ENCODE results near the gene GALNT2.

The GALNT2 gene

DNA sequence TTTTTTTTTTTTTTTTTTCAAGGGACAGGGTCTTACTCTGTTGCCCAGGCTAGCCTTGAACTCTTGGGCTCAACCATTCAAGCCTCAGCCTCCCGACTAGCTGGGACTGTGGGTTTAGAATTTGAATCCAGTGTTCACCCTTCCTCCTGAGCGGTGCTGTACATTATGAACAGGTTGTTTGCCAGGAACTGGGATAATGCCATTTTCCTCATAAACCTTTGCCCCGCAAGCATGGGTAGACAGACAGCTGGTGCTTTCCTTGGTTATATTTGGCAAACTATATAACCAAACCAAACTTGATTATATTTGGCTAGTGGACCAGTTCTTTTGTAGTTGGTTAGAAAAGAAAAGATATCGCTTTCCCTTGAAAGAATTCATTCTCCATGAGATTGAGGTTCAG, 54.9 kb downstream of the GALNT2 start:
- no peaks in the 10 kb centered on the region for H3K9me3 ChIP-seq (ENCODE audit: control insufficient read depth, insufficient read depth, low read length)
- no peak overlapping the region for H3K4me3 ChIP-seq (ENCODE audit: low read depth, low read length)
- no peaks in the 10 kb centered on the region for H3K36me3 ChIP-seq (ENCODE audit: control insufficient read depth, insufficient read depth, low read length)
- H3K27me3 ChIP-seq (ENCODE audit: control insufficient read depth, insufficient read depth, low read length): no peaks in the 10 kb centered on the region
- no peaks in the 10 kb centered on the region for H3K4me1 ChIP-seq (ENCODE audit: control insufficient read depth, insufficient read depth, low read length)
- H3K9ac ChIP-seq (ENCODE audit: low read depth, low read length): no peak overlapping the region

DNA sequence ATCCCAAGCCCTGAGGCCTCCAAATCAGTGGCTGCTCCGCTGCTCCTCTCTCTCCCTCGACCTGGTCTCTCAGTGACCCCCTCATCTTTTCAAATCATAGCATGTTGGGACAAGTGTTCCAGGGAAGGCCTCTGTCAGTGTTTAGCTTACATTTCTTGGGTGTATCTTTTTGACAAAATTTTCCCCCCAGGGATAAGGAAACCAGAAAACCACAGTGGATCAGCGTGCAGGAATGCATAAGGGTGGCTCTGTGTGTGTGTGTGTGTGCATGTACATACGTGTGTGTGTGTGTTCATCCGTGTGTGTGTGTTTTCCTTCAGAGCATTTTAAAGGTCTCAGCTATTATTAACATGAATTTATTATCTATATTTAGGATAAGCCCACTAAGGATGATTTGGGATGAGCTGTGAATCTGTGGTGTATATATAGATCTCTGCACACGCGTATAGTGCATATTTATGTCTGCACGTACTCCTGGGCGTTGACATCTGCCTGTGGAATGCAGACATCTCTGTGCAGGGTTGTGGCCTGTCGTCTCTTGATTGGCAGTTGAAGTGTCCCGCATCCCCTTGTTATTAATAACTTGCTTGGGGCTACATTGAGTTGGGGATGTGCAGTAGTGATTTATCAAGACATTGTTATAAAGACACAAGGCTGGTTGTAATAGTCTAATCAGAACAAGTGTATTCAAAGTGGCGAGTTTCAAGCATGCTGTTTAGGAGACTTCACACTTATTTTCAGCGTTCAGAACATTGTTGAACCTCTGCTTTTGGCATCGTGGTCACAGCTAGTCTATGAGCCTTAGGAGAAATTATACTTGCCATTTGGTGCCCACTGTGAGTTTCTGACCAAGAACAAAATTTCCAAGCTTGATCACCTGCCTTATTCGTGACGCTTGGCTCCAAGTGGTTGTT, 55.6 kb downstream of the GALNT2 start:
- no peaks in the 10 kb centered on the region for H3K36me3 ChIP-seq (ENCODE audit: control insufficient read depth, insufficient read depth, low read length)
- H3K9ac ChIP-seq (ENCODE audit: low read depth, low read length): no peak overlapping the region
- no peaks in the 10 kb centered on the region for H3K9me3 ChIP-seq (ENCODE audit: control insufficient read depth, insufficient read depth, low read length)
- H3K4me1 ChIP-seq (ENCODE audit: control insufficient read depth, insufficient read depth, low read length): no peaks in the 10 kb centered on the region
- H3K27me3 ChIP-seq (ENCODE audit: control insufficient read depth, insufficient read depth, low read length): no peaks in the 10 kb centered on the region
- H3K4me3 ChIP-seq (ENCODE audit: low read depth, low read length): no peak overlapping the region

DNA sequence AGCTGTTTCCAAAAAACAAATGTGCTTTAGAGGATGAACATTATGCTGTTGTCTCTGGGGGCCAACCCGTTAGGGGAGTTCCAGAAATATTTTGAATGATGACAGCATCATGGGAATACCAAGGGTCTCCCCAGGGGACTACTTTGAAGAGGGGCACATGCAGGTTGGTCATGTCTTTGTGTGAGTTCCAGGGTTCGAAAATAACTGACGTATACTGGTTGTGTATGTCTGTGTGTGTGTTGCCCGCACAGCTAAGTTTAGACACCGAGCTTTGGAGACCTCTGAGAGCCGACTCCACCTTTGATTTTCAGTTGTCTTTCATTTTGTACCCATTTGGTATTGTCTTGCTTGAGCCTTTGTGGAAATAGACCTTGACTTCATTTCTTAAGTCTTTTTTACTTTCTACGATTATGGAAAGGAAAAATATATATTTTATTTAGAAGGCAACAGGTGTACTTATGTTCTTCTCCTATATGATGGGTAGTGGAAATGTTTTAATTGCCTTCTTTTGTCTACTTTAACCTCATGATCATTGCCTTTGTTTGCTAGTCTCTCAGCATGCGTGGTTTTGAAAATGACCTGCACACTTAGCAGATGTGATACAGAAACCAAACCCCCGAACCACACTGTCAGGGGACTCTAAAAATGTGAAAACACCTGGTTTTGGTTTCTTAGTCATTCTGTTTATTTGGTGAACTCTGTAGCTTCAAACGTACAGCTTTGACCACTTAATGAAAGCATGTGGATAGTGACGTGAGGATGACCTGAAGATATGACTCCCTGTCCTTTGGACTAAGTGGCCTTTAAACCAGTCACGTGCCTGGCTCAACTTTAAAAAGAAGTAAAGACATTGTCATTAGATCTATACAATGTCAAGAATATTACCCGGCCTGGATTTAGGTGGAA, 56.5 kb downstream of the GALNT2 start:
- Histone ChIP-seq H3K4me3 (ENCODE audit: low read depth, low read length) (no peak overlapping the region), H3K9ac (ENCODE audit: low read depth, low read length) (no peak overlapping the region), H3K36me3 (ENCODE audit: control insufficient read depth, insufficient read depth, low read length) (no peaks in the 10 kb centered on the region), H3K4me1 (ENCODE audit: control insufficient read depth, insufficient read depth, low read length) (no peaks in the 10 kb centered on the region), H3K27me3 (ENCODE audit: control insufficient read depth, insufficient read depth, low read length) (no peaks in the 10 kb centered on the region), H3K9me3 (ENCODE audit: control insufficient read depth, insufficient read depth, low read length) (no peaks in the 10 kb centered on the region)

DNA sequence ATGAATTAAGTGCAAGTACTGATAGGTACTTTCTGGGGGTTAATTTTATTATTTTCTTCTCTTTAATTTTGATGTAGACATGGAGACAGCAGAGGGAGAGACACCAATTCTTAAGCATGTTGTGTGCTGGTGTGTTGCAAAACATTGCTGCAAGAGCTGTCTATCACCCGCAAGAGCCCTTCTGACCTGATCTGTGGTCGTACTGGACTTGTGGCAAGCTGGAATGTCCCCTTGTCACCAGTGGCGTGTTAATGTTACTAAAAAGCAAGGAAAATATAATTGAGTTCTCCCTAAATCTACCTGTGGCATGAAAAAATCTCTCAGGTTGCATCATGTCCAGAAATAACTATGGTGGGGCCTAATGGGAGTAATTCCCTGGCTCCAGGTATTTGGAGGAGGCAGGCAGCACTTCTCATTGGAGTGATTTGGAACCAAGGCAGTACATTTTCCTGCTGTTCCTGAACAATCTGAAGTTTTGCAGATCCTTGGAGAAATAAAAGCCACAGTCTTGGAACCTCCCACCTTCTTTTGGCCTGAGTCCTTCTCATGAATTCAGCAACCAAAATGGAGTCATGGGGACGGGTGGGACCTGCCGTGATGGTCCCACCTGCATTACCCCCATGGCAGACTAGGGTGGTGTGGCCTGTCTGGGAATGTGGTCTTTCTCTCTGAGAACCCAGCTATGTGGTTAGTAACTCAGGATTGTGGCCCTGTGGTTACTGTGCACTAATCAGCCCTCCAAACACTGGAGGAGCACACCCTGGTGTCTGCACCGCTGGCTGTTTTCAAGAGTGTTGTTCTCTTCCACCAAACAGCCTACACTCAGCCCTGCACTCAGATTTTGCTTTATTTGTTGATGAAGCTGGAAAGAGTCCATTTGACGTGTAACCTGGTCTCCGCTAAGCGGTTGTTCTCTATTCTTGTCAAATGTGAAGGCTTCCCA, 57.4 kb downstream of the GALNT2 start:
- Histone ChIP-seq H3K9me3 (ENCODE audit: control insufficient read depth, insufficient read depth, low read length) (no peaks in the 10 kb centered on the region), H3K4me1 (ENCODE audit: control insufficient read depth, insufficient read depth, low read length) (no peaks in the 10 kb centered on the region), H3K27me3 (ENCODE audit: control insufficient read depth, insufficient read depth, low read length) (no peaks in the 10 kb centered on the region), H3K9ac (ENCODE audit: low read depth, low read length) (no peak overlapping the region), H3K4me3 (ENCODE audit: low read depth, low read length) (no peak overlapping the region), H3K36me3 (ENCODE audit: control insufficient read depth, insufficient read depth, low read length) (no peaks in the 10 kb centered on the region)

DNA sequence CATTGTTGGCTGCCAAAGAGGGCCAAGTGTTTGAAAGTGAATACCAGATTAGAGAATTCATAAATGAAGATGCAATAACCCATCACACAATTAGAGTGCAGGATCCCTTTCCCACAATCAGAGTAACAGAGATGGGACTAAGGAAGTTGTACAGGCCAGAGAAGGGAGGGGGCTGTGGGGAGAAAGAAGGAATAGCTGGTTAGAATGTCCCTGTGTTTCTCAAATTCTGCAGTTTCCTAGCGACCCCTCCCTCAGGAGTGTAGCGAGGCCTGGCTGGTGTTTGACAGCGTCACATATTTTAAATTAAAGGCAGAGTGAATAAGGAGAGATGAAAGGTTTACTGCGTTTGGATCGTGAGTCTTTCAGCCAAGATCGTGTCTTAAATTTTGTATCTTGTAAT, 58.1 kb downstream of the GALNT2 start:
- H3K9me3 ChIP-seq (ENCODE audit: control insufficient read depth, insufficient read depth, low read length): no peaks in the 10 kb centered on the region
- no peaks in the 10 kb centered on the region for H3K4me1 ChIP-seq (ENCODE audit: control insufficient read depth, insufficient read depth, low read length)
- H3K9ac ChIP-seq (ENCODE audit: low read depth, low read length): no peak overlapping the region
- H3K36me3 ChIP-seq (ENCODE audit: control insufficient read depth, insufficient read depth, low read length): no peaks in the 10 kb centered on the region
- no peaks in the 10 kb centered on the region for H3K27me3 ChIP-seq (ENCODE audit: control insufficient read depth, insufficient read depth, low read length)
- no peak overlapping the region for H3K4me3 ChIP-seq (ENCODE audit: low read depth, low read length)

DNA sequence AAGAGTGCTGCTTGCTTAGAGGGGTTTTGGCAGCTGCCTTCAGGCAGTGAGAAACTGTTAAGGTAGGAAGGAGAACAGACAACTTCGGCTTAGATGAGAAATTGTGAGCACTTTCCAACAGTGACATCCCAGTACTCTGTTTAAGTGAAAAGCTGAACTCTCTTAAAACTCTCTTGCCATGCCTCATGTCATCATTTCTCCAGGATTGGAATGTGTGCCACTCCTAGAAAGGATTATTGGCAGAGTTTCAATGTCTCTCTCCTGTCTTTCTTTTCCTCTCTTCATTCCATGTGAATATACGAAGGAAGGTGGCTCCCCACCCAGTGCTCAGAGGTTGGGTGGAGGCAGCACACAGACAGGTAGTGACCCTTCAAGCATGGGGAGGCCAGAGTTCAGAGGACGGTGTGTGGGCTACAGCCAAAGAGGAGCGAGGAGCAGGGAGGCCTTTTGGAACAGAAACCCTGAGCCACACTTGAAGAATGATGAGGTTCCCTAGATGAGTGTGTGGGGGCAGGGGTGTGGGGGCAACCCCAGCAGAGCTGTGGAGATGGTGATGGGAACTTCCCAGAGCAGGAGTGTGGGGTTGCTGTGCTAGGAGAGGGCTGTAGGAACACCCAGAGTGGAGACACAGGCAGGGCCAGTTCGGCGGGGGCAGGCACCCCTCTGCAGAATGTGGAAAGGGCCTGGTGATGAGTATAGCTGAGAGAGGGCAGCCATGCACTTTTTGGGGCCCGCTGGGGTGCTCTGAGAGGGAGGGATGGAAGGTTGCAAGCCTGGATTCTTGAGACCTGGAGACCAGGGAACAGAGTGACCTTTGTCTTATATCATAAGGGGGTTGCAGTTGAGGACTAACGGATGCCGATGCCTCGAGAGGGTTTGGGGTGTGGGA, 58.8 kb downstream of the GALNT2 start:
- no peaks in the 10 kb centered on the region for H3K4me1 ChIP-seq (ENCODE audit: control insufficient read depth, insufficient read depth, low read length)
- no peak overlapping the region for H3K9ac ChIP-seq (ENCODE audit: low read depth, low read length)
- H3K27me3 ChIP-seq (ENCODE audit: control insufficient read depth, insufficient read depth, low read length): no peaks in the 10 kb centered on the region
- H3K9me3 ChIP-seq (ENCODE audit: control insufficient read depth, insufficient read depth, low read length): no peaks in the 10 kb centered on the region
- no peak overlapping the region for H3K4me3 ChIP-seq (ENCODE audit: low read depth, low read length)
- no peaks in the 10 kb centered on the region for H3K36me3 ChIP-seq (ENCODE audit: control insufficient read depth, insufficient read depth, low read length)

DNA sequence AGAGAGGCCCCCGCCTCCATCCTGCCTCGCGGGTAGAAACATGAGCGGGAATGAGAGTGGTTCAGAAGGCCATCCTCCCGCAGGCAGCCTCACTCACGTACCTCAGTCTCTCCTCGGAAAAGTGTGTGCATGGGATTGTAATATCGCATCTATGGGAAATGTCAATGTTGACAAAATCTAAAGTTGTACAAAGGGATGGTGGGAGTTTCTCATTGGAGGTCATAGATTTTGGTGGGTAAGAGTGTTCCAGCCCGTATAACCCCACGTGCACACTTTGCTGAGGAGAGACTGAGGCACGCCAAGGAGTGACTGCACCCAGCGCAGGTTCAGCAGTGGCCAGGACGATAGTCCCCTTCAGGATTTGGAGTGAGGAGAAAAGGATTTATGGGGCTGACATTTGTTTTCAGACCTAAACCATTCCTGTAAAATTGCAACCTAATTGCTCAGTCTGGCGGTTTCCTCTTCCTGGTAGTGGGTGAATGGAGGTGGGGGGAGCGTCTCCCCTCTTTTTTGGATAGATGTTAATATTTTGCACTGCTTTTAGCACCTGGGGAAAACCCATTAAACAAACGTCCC, 59.6 kb downstream of the GALNT2 start:
- Histone ChIP-seq H3K9ac (ENCODE audit: low read depth, low read length) (no peak overlapping the region), H3K36me3 (ENCODE audit: control insufficient read depth, insufficient read depth, low read length) (no peaks in the 10 kb centered on the region), H3K4me1 (ENCODE audit: control insufficient read depth, insufficient read depth, low read length) (no peaks in the 10 kb centered on the region), H3K9me3 (ENCODE audit: control insufficient read depth, insufficient read depth, low read length) (no peaks in the 10 kb centered on the region), H3K4me3 (ENCODE audit: low read depth, low read length) (no peak overlapping the region), H3K27me3 (ENCODE audit: control insufficient read depth, insufficient read depth, low read length) (no peaks in the 10 kb centered on the region)

DNA sequence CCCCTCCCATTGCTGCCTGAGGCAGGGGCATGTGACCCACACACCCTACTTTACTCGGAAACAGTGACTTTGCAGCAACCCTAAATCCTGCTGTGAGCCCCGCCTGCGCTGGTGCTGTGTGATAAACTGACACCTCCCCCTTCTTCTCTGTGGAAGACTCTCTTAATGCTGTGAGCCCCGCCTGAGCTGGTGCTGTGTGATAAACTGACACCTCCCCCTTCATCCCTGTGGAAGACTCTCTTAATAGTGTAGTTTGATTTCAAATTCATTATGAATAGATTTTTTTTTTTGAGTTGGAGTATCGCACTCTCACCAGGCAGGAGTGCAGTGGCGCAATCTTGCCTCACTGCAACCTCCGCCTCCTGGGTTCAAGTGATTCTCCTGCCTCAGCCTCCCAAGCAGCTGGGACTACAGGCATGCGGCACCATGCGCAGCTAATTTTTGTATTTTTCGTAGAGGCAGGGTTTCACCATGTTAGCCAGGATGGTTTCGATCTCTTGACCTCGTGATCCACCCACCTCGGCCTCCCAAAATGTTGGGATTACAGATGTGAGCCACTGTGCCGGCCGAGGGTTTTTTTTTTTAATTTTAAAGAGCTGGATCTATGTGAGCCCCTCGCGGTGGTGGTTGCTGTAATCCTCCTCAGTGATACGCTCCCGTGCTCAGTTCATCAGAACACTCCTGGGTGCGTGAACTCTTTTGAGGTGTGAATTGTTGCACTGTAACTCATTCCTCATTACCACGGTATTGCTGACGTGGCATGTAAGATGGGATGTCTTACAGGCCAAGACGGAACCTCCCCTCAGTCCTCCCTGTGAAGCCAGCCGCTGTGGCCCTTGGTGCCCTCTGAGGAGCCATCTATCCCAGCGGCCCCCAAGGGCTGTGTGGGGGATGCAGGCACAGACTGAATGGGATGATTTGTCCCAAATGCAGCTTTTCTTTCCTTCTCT, 60.3 kb downstream of the GALNT2 start:
- Histone ChIP-seq H3K36me3 (ENCODE audit: control insufficient read depth, insufficient read depth, low read length) (no peaks in the 10 kb centered on the region), H3K9me3 (ENCODE audit: control insufficient read depth, insufficient read depth, low read length) (no peaks in the 10 kb centered on the region), H3K27me3 (ENCODE audit: control insufficient read depth, insufficient read depth, low read length) (no peaks in the 10 kb centered on the region), H3K4me1 (ENCODE audit: control insufficient read depth, insufficient read depth, low read length) (no peaks in the 10 kb centered on the region), H3K4me3 (ENCODE audit: low read depth, low read length) (no peak overlapping the region), H3K9ac (ENCODE audit: low read depth, low read length) (no peak overlapping the region)

DNA sequence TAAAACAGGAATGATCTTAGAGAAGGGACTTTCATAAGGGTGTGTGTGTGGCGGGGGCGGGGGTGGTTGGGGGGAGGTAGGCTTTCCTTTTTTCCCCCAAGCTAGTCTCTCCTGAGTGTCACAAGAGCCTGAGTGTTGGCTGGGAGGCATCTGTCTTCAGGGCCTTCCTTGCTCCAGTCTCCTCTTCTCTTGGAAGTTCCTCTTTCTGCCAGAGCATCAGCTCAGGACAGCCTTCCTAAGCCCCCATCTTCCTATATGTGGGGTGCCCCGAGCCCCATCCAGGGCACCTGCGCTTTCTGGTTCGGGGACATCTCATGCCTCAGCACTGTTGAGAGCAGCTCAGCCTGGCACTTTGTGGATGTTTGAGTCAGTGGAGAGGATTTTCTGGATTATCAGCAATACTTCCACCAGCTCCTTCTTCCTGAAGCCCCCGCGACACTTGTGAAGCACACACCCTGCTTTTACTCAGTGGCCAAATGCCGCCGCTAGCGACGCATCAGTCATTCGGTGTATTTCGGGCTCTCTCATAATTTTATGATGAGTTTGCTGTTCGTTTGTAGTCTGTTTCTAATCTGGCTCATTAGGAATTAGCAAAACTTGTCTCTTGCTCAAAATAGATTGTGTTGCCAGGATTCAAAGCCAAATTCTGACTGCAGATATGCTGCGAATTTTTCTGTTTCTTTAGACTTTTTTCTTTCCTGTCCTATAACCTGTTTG, 61.7 kb downstream of the GALNT2 start:
- no peak overlapping the region for H3K9ac ChIP-seq (ENCODE audit: low read depth, low read length)
- H3K9me3 ChIP-seq (ENCODE audit: control insufficient read depth, insufficient read depth, low read length): no peaks in the 10 kb centered on the region
- H3K27me3 ChIP-seq (ENCODE audit: control insufficient read depth, insufficient read depth, low read length): no peaks in the 10 kb centered on the region
- no peaks in the 10 kb centered on the region for H3K4me1 ChIP-seq (ENCODE audit: control insufficient read depth, insufficient read depth, low read length)
- no peak overlapping the region for H3K4me3 ChIP-seq (ENCODE audit: low read depth, low read length)
- H3K36me3 ChIP-seq (ENCODE audit: control insufficient read depth, insufficient read depth, low read length): no peaks in the 10 kb centered on the region

Measured in iPS-15b (cell line).